Activated CD8-positive, alpha-beta T cell treated with anti-CD3 and anti-CD28 coated beads for 36 hours (primary cell): Measurements from ENCODE around the gene ANKMY1. TPM values are rescaled to one million over a fixed set of nuclear protein-coding genes. Genes with fewer than 3 reads are reported as not detected.

ENCODE experiments used
- ATAC-seq: fragments of 200-7000 bp; cut with Tn5 transposase; one replicate; pipeline ENCODE4 v1.10.0; 2021; ENCODE audit warnings: mild to moderate bottlenecking, moderate library complexity
- CTCF ChIA-PET: fragments of 350-600 bp; sonication (Branson Sonifier 250); formaldehyde crosslinking; loops from one replicate; lab custom pipeline; 2021; ENCODE audit warnings: antibody characterized with exemption; lab: Charles Lee
- POLR2A ChIA-PET: fragments of 350-600 bp; sonication (Branson Sonifier 250); formaldehyde crosslinking; loops from one replicate; lab custom pipeline; 2021; ENCODE audit warnings: antibody characterized with exemption; lab: Charles Lee
- DNase-seq: peaks from one replicate; pipeline ENCODE4 v3.0.0-alpha.2; 2020
- H3K27ac Mint-ChIP-seq: one replicate; pipeline ENCODE4 v1.8.0; 2021; ENCODE audit warnings: mild to moderate bottlenecking, mixed read lengths
- H3K27me3 Mint-ChIP-seq: one replicate; pipeline ENCODE4 v1.8.0; 2021; ENCODE audit warnings: mixed read lengths
- H3K36me3 Mint-ChIP-seq: one replicate; pipeline ENCODE4 v1.8.0; 2021; ENCODE audit warnings: low read depth, mixed read lengths
- H3K4me1 Mint-ChIP-seq: one replicate; pipeline ENCODE4 v1.8.0; 2021; ENCODE audit warnings: low read depth, mixed read lengths
- H3K4me3 Mint-ChIP-seq: one replicate; pipeline ENCODE4 v1.8.0; 2021; ENCODE audit warnings: mild to moderate bottlenecking, moderate library complexity, mixed read lengths
- H3K9me3 Mint-ChIP-seq: one replicate; pipeline ENCODE4 v1.8.0; 2021; ENCODE audit warnings: mixed read lengths
- CTCF ChIP-seq: fragments of 200-600 bp; IDR thresholded peaks from one replicate; pipeline ENCODE4 v1.8.0; 2022; ENCODE audit warnings: antibody characterized with exemption, mild to moderate bottlenecking
- intact Hi-C: fragments of 100-400 bp; cut with micrococcal nuclease; formaldehyde crosslinking; loops from one replicate; pipeline ENCODE4 v1.10.0; 2022
- total RNA-seq, 2 experiments: library from RNA; stranded (reverse); gene quantifications; one replicate each; pipeline ENCODE4 v1.2.3, GENCODE V29; 2021

The ANKMY1 gene
- total RNA-seq, 2 experiments from 2014 or later = 14.5 to 18.6 TPM

GRCh38 chr2:240588669-240589068 lies 30.9 kb upstream of the ANKMY1 start:
- peak overlapping the region; percentile 39 for H3K27ac Mint-ChIP-seq
- H3K4me1 Mint-ChIP-seq = peaks cover 29% of the 10 kb centered on the region
- DNase-seq (no peak), ATAC-seq (no peak)
- ChIA-PET POLR2A (interaction anchor here (4.1 to 8.2 kb wide), 2 partner anchors 25 to 33 kb away, joined by 23 to 118 read pairs; partner anchors contain the start of genes ANKMY1, DUSP28 and RNPEPL1), CTCF (interaction anchor here (1.2 to 5.2 kb wide), 5 partner anchors 8 to 74 kb away, joined by 3 to 48 read pairs (median 3); no protein-coding TSS in a partner anchor)
- intact Hi-C loops = no loop called here
- TF ChIP-seq CTCF = no peak
- no peaks in the 10 kb centered on the region for H3K27me3 Mint-ChIP-seq
- H3K4me3 Mint-ChIP-seq = peak overlapping the region; percentile 95
- peaks cover 6% of the 10 kb centered on the region for H3K36me3 Mint-ChIP-seq
- no peaks in the 10 kb centered on the region for H3K9me3 Mint-ChIP-seq

GRCh38 chr2:240588006-240588655 lies 30.3 kb upstream of the ANKMY1 start:
- ChIA-PET CTCF (interaction anchor here (0.8 to 5.3 kb wide), 10 partner anchors 8 to 575 kb away, joined by 3 to 50 read pairs (median 4); no protein-coding TSS in a partner anchor), POLR2A (interaction anchor here (0.5 to 8.2 kb wide), 7 partner anchors 17 to 67 kb away, joined by 3 to 118 read pairs (median 3); partner anchors contain the start of genes ANKMY1, DUSP28 and RNPEPL1)
- Mint-ChIP-seq H3K4me1 (peaks cover 30% of the 10 kb centered on the region), H3K27me3 (no peaks in the 10 kb centered on the region), H3K36me3 (peaks cover 6% of the 10 kb centered on the region), H3K4me3 (peak overlapping the region; percentile 95), H3K9me3 (no peaks in the 10 kb centered on the region), H3K27ac (peak overlapping the region; percentile 39)
- TF ChIP-seq CTCF = no peak
- ATAC-seq (no peak), DNase-seq (no peak)
- intact Hi-C loops = no loop called here

- no peak for TF ChIP-seq CTCF
- Mint-ChIP-seq H3K27ac (peak overlapping the region; percentile 79), H3K4me3 (peak overlapping the region; percentile 95), H3K27me3 (no peaks in the 10 kb centered on the region), H3K36me3 (peaks cover 6% of the 10 kb centered on the region), H3K4me1 (peaks cover 35% of the 10 kb centered on the region), H3K9me3 (no peaks in the 10 kb centered on the region)
- ChIA-PET POLR2A (interaction anchor here (0.5 to 8.2 kb wide), 10 partner anchors 8 to 68 kb away, joined by 3 to 118 read pairs (median 3); partner anchors contain the start of genes ANKMY1, DUSP28, GPR35 and RNPEPL1), CTCF (interaction anchor here (0.8 to 5.3 kb wide), 13 partner anchors 11 to 574 kb away, joined by 3 to 50 read pairs (median 7); no protein-coding TSS in a partner anchor)
- ATAC-seq (peak; percentile 41), DNase-seq (peak; percentile 76)
- intact Hi-C loops = no loop called here
These were observed 29.4 kb upstream of the ANKMY1 start for GRCh38 chr2:240586919-240587800.

GRCh38 chr2:240586198-240586918 lies 28.6 kb upstream of the ANKMY1 start, which contains the start of gene CAPN10:
Gene CAPN10, plus strand, starts transcription at chr2:240586734. Its CDS starts 178 bp downstream, at chr2:240586912.
- peaks cover 8% of the 10 kb centered on the region for H3K36me3 Mint-ChIP-seq
- POLR2A ChIA-PET = interaction anchor here (0.7 to 8.2 kb wide), 12 partner anchors 9 to 129 kb away, joined by 3 to 118 read pairs (median 4); partner anchors contain the start of genes ANKMY1, DUSP28, GPR35 and RNPEPL1
- peak; percentile 98 for DNase-seq
- H3K4me3 Mint-ChIP-seq = peak within 1 kb of the TSS; percentile 95
- H3K27ac Mint-ChIP-seq = peak within 1 kb of the TSS; percentile 92
- intact Hi-C loops = no loop called here
- no peaks in the 10 kb centered on the region for H3K27me3 Mint-ChIP-seq
- TF ChIP-seq CTCF = no peak
- CTCF ChIA-PET = interaction anchor here (1.0 to 5.3 kb wide), 12 partner anchors 17 to 327 kb away, joined by 3 to 50 read pairs (median 8); no protein-coding TSS in a partner anchor
- no peaks in the 10 kb centered on the region for H3K9me3 Mint-ChIP-seq
- H3K4me1 Mint-ChIP-seq = peaks cover 36% of the 10 kb centered on the region
- peak; percentile 88 for ATAC-seq
